ENCODE results near the gene UNC5C.

Gene UNC5C

DNA sequence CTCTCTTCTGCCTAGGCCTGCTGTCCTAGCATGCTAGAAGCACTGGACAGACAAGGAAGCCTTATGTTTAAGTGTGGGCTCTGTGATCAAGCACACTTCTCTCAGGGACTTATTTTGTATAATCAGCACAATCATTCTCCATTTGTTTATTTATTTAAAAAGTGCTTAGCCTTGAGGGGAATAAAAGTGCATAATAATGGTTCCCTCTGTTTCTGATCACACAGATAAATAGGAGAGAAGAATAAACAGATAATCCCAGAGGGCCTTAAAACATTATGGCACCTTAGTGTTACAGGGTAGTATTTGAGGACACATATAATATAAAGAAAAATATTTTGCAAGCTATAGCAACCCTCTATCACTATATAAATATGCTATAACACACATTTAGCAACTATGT, 146.5 kb downstream of the UNC5C start:
- DNase-seq (ENCODE audit: low spot score), result no peak

- DNase-seq (ENCODE audit: low spot score), result no peak
Observed at GRCh38 chr4:95398217-95398616, 150.6 kb downstream of the UNC5C start.

- DNase-seq (ENCODE audit: low spot score), result no peak
Observed at GRCh38 chr4:95394752-95395306, 153.9 kb downstream of the UNC5C start.

DNA sequence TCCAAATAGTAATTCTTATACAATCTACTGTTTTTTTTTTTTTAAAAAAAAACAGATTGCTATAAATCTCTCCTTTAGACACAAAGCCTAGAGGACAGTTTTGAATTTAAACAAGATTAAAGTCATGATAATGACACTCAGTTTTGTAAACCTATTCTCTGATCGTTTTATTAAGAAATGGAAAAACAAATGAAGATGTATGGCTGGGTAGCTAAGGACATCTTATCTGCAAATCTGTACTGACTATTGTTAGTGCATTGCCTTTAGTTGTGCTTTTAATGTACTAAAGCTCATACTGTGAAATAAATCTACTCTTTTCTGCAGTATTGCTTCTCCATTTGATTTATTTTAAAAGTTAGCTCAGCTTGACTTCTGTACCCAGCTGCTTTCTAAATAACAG, 155.0 kb downstream of the UNC5C start:
- no peak for DNase-seq (ENCODE audit: low spot score)

GRCh38 chr4:95388911-95389310, 159.9 kb downstream of the UNC5C start:
- DNase-seq (ENCODE audit: low spot score), result no peak

DNA sequence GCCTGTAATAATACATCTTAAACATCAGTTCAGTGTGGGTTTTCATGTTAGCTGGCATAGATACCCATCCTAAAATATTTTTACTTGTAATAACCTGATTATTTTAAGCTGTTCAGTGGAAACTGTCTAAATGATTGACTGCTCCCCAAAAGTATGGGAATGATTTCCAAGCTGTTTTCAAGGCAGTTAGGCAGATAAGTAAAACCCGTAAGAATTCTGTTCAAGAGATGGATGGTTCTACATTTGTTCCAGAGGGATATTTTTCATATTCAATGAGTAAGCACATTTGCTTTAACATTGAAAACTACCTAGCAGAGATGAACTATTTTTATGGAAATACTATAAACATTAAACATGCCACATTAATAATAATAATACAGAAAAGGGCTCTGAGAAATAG, 161.1 kb downstream of the UNC5C start:
- DNase-seq (ENCODE audit: low spot score), result no peak

- no peak for DNase-seq (ENCODE audit: low spot score)
Observed at GRCh38 chr4:95386410-95386809, 162.4 kb downstream of the UNC5C start.

- DNase-seq (ENCODE audit: low spot score), result no peak
Observed at GRCh38 chr4:95381843-95382580, 166.8 kb downstream of the UNC5C start.

DNA sequence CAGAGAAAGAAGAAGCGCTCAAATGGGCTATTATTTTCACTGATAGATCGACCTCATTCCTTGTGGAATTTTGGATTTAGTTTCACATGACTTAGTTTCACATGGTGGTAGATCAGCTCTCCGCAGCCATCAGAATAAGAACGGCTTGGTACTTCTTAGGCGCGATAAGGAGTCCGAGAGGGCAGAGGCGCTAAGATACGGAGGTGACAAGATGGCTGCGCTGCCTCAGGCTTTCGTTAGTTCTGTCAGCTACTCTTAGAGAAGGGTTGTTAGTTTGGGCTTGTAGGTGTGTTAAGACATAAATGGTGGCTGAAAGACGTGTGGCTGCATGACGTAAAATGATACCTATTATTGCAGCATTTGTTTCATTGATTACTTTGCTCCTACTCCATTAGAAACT, 169.1 kb downstream of the UNC5C start:
- no peak for DNase-seq (ENCODE audit: low spot score)

- no peak for DNase-seq (ENCODE audit: low spot score)
Observed at GRCh38 chr4:95377366-95377900, 171.3 kb downstream of the UNC5C start.

- no peak for DNase-seq (ENCODE audit: low spot score)
Observed at GRCh38 chr4:95371476-95372224, 177.1 kb downstream of the UNC5C start.

DNA sequence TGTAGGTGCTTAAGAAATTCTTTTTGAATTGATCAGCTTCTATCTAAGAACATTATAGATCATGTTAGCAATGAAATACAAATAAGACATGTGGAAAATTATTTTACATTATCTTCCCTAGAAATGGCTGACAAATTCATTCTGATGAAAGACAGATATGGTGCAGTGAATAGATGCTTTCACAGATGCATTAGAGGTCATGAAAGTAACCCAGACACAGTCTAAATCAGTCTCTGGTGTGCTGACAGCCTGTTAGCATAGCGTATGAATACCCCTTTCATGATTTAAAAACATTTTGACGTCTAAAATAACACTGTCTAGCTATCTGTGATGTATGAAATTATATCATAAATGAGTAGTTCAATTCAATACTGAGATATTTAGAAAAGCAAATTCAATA, 180.9 kb downstream of the UNC5C start:
- DNase-seq (ENCODE audit: low spot score), result no peak

DNA sequence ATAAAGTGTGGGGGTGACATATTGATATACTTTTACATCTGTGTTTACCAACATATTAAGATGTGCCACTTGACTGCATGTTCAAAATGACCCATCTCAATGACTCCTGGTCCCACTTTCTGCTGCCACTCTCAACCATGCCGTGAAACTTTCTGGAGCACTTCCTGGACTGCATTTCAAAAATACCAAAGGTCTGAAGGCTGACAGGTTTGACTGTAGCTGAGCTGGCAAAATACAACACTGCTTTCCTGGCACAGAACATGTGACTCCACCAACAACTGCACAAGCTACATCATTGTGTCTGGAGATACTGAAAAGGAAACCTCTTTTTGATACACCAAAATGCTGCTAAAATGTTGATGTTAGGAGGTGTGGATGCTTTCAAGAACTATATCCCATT, 184.8 kb downstream of the UNC5C start:
- DNase-seq (ENCODE audit: low spot score), result no peak

DNA sequence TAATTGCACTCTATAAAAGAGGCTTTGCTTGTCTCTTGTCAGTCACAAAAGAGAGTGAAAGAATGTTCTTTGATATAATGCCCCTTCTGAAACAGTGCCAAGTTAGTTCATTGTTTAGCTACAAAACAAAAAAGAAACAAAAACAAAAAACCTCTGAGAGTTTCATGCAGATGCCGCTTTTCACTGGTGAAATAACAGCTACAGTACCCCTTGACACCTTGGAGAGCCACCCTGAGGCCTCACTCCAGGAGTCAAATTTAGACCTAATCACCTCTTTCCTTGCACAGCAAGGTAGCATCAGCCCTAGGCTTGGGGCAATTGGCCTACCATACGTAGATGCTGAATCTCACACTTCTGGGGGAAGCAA, 185.2 kb downstream of the UNC5C start:
- no peak for DNase-seq (ENCODE audit: low spot score)

DNA sequence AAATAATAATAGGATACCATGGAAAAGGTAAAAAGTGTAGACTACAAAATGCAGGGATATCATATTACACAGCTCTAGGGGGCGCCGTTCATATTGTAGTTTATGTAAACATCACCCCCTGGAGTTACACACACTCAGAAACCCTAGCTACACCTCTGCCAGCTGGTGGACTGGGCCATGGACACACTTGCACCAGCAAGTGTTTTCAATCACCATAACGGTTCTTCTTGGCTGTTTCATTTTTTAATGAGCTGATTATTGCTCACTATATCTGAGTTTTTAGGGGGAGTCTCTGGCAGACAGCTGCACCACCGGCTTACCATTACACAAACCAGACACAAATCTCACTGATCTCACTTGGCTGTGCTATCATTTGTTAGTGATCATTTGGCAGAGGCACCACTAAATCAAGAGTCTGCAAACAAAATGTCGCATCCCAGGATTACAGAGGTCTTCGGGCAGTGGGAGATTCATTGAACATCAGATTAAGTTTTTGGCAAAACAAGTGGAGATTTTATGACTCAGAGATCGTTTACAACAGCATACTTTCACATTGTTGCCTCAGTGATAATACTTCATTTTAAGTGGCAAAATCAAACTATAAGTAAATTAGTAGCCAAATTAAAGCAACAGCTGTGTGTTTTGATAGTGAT, 185.7 kb downstream of the UNC5C start:
- peak; percentile 47 for DNase-seq (ENCODE audit: low spot score)

DNA sequence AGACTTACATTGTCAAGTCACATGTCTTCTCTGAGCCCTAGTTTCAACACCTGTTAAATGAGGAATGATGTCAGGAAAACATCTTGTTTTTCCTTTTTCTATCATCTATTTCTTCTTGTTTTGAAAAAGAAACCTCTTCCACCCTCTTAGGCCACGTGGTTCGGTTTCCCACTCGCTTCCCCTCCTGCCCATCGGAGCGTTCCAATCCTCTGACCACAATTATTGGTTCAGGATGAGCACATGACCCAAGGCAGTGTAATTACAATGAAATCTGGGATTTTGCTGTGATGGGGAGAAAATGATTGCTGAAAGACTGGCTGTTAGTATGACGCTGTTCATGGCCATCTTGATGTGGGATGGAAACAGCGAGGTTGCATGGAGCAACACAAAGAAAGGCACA, 186.7 kb downstream of the UNC5C start:
- DNase-seq (ENCODE audit: low spot score), result no peak

DNA sequence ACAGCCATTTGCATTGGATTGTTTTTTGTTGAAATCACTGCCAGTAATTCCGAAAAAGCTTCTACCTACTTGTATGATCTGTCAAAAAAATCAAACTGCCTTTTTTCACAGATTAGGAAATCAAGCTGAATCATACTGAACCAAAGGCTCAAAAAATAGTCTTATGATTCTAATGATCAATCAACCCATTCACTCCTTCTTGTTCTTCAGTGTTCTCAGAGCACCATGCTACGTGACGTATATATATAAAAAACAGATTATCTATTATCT, 187.1 kb downstream of the UNC5C start:
- peak; percentile 58 for DNase-seq (ENCODE audit: low spot score)

- DNase-seq (ENCODE audit: low spot score), result no peak
Observed at GRCh38 chr4:95360906-95361695, 187.7 kb downstream of the UNC5C start.

DNA sequence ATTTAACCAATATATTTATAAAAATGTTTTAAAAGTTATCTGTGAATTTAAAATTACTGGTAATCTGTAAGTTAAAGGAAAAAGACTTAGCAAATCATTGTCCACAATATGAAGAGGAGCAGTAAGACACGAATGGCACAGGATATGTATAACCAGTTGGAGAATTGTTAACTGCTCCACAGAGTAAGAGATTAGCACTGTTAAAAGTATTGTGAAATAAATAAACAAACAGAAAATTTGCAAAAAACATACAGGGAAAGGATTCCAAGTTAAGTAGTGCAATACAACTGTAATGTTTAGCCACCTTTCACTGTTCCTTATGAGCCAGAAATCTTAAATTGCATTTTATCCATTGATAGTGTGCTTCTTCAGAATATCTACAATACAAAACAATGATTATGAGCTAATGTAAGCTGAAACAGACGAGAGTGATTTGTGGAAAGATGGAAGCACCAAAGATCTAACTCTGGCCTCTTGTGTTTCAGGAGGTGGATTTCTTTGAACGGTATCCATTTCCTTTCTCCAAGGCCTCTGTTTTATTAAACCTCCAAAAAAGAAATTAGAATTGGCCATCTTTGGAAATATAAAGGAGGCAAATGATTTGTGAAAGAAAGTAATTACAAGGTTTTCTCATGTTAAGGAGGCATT, 188.4 kb downstream of the UNC5C start:
- no peak for DNase-seq (ENCODE audit: low spot score)

GRCh38 chr4:95358421-95358820, 190.4 kb downstream of the UNC5C start:
- DNase-seq (ENCODE audit: low spot score), result no peak

- no peak for DNase-seq (ENCODE audit: low spot score)
Observed at GRCh38 chr4:95355021-95355420, 193.8 kb downstream of the UNC5C start.

GRCh38 chr4:95348418-95348817, 200.4 kb downstream of the UNC5C start:
- DNase-seq (ENCODE audit: low spot score), result no peak

Measured in putamen (tissue), 1 donor.